HFFc6 (cell line): ENCODE data around the gene PEAK3. TPM values are rescaled to one million over a fixed set of nuclear protein-coding genes. Genes with fewer than 3 reads are reported as not detected.

Experiments used
- DNase-seq: peaks from one replicate; pipeline ENCODE4 v3.0.0-alpha.2; 2018
- H3K27ac Mint-ChIP-seq: 2 replicates; pipeline ENCODE4 v1.8.0; 2020; ENCODE audit warnings: mild to moderate bottlenecking, mixed read lengths
- H3K27me3 Mint-ChIP-seq: 2 replicates; pipeline ENCODE4 v1.8.0; 2021; ENCODE audit warnings: mild to moderate bottlenecking, moderate library complexity, mixed read lengths; ENCODE audit not compliant: insufficient read depth
- H3K36me3 Mint-ChIP-seq: 2 replicates; pipeline ENCODE4 v1.8.0; 2021; ENCODE audit warnings: low read depth, mixed read lengths
- H3K4me1 Mint-ChIP-seq: 2 replicates; pipeline ENCODE4 v1.8.0; 2020; ENCODE audit warnings: low read depth, mixed read lengths
- H3K4me3 Mint-ChIP-seq: 2 replicates; pipeline ENCODE4 v1.8.0; 2020; ENCODE audit warnings: mild to moderate bottlenecking, moderate library complexity, mixed read lengths
- H3K9me3 Mint-ChIP-seq: 2 replicates; pipeline ENCODE4 v1.8.0; 2020; ENCODE audit warnings: mild to moderate bottlenecking, mixed read lengths
- CTCF ChIP-seq: fragments of 200-600 bp; sonication (generic); IDR thresholded peaks from 2 replicates; pipeline ENCODE4 v1.5.0; 2021; ENCODE audit warnings: antibody characterized with exemption, mild to moderate bottlenecking
- total RNA-seq, 6 experiments: library from RNA; stranded (reverse); fragmentation: NEBNext Ultra II Directional; extraction: Animal tissue kit (Norgen Biotek cat#: 25700); gene quantifications; 2 replicates in 1 of 6; 3 replicates in 5 of 6; pipeline ENCODE4 v1.2.3, GENCODE V29; 2021

PEAK3 gene
- total RNA-seq, 6 experiments from 2014 or later, result 0.07 to 0.53 (median 0.36) TPM

DNA sequence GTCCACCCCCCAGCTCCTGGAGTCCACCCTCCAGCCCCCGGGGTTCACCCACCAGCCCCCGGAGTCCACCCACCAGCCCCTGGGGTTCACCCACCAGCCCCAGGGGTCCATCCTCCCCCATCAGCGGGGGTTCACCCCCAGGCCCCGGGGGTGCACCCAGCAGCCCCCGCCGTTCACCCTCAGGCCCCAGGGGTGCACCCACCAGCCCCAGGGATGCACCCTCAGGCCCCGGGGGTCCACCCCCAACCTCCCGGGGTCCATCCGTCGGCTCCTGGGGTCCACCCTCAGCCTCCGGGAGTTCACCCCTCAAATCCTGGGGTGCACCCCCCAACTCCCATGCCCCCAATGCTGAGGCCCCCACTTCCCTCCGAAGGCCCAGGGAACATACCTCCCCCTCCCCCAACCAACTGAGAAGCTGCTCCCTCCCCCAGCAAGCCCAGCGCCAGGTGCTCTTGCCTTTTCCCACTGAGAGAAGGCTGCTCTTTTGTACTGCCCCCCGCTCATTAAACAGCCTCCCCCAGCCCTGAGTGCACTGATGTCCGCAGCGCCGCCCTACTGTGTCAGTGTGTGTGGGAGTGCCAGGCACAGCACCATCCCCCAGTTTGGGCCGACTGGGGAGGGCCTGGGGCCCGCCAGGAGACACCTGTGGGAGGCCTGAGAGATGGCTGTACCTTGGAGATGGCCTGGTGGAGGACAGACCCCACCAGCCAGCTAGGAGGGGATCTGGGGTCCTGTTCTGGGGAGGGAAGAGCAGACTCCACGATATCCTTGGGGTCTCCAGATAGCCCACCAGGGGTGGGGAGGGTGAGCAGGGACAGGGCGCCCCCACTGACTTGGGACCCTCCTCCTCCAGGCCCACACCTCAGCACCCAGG lies 33.6 kb downstream of the PEAK3 start:
- no peak for TF ChIP-seq CTCF
- no peak overlapping the region for H3K4me3 Mint-ChIP-seq

GRCh38 chr19:2247433-2248101 lies 34.4 kb downstream of the PEAK3 start:
- H3K4me3 Mint-ChIP-seq, result no peak overlapping the region
- peaks cover 6% of the 10 kb centered on the region for H3K27me3 Mint-ChIP-seq
- TF ChIP-seq CTCF, result no peak
- no peaks in the 10 kb centered on the region for H3K36me3 Mint-ChIP-seq
- H3K9me3 Mint-ChIP-seq, result no peaks in the 10 kb centered on the region
- DNase-seq, result no peak
- no peak overlapping the region for H3K27ac Mint-ChIP-seq
- peaks cover 4% of the 10 kb centered on the region for H3K4me1 Mint-ChIP-seq

More for the DNA sequence above, 33.6 kb downstream of the PEAK3 start:
- no peak for DNase-seq
- Mint-ChIP-seq H3K36me3 (no peaks in the 10 kb centered on the region), H3K4me1 (no peaks in the 10 kb centered on the region), H3K27me3 (peaks cover 7% of the 10 kb centered on the region), H3K9me3 (no peaks in the 10 kb centered on the region), H3K27ac (no peak overlapping the region)

- Mint-ChIP-seq H3K36me3 (no peaks in the 10 kb centered on the region), H3K27me3 (peaks cover 3% of the 10 kb centered on the region; the same call in 1 of the 2 replicates), H3K4me3 (no peak overlapping the region), H3K9me3 (no peaks in the 10 kb centered on the region), H3K4me1 (peaks cover 9% of the 10 kb centered on the region), H3K27ac (no peak overlapping the region)
- DNase-seq, result peak; percentile 37
- TF ChIP-seq CTCF, result no peak
These were observed 35.1 kb downstream of the PEAK3 start for GRCh38 chr19:2246801-2247361.

DNA sequence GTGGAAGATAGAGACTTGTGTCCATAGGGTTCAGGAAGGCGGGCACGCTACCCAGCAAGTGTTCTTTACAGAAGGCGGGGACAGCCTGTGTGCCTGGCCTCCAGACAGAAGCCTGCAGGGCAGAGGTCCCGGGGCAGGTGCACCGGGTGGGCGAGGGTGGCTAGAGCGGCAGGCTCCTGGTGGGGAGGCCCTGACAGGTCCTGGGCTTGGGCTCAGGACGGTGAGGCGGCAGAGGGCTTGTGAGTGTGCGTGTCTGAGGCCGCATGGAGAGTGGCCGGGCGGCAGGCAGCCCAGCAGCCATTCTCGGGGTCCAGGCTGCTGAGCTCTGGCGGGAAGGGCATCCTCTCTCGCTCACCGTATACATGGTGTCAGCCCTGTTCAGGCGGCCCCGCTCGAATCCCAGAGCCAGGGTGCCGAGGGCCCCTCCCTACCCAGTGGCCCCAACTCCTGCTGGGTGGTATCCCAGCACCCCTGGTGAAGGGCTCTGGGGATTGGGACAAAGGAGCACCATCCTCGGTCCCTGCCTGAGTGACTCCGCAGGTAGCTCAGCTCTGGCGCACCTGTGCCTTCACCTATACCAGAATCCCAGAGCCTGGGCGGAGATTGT lies 35.9 kb downstream of the PEAK3 start:
- peaks cover 16% of the 10 kb centered on the region for H3K4me1 Mint-ChIP-seq
- H3K4me3 Mint-ChIP-seq, result no peak overlapping the region

More for the DNA sequence above, 35.9 kb downstream of the PEAK3 start:
- no peak for TF ChIP-seq CTCF
- Mint-ChIP-seq H3K27ac (no peak overlapping the region), H3K36me3 (no peaks in the 10 kb centered on the region), H3K27me3 (peaks cover 3% of the 10 kb centered on the region; the same call in 1 of the 2 replicates), H3K9me3 (no peaks in the 10 kb centered on the region)
- no peak for DNase-seq
